ENCODE measurements around the gene ANP32B.

The ANP32B gene

GRCh38 chr9:98031169-98031568, 48.0 kb downstream of the ANP32B start:
- DNase-seq (ENCODE audit: low read depth), result no peak

DNA sequence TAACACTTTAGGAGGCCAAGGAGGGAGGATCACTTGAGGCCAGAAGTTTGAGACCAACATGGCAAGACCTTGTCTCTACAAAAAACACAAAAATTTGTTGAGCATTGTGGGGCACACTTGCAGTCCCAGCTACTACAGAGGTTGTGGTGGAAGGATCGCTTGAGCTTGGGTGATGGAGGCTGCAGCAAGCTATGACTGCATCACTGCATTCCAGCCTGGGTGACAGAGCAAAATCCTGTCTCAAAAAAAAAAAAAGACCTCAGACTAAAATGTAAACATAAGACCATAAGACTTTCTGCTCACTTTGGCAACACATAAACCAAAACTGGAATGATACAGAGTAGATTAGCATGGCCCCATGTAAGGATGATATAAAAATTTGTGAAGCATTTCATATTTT, 48.8 kb downstream of the ANP32B start:
- DNase-seq (ENCODE audit: low read depth), result no peak

DNA sequence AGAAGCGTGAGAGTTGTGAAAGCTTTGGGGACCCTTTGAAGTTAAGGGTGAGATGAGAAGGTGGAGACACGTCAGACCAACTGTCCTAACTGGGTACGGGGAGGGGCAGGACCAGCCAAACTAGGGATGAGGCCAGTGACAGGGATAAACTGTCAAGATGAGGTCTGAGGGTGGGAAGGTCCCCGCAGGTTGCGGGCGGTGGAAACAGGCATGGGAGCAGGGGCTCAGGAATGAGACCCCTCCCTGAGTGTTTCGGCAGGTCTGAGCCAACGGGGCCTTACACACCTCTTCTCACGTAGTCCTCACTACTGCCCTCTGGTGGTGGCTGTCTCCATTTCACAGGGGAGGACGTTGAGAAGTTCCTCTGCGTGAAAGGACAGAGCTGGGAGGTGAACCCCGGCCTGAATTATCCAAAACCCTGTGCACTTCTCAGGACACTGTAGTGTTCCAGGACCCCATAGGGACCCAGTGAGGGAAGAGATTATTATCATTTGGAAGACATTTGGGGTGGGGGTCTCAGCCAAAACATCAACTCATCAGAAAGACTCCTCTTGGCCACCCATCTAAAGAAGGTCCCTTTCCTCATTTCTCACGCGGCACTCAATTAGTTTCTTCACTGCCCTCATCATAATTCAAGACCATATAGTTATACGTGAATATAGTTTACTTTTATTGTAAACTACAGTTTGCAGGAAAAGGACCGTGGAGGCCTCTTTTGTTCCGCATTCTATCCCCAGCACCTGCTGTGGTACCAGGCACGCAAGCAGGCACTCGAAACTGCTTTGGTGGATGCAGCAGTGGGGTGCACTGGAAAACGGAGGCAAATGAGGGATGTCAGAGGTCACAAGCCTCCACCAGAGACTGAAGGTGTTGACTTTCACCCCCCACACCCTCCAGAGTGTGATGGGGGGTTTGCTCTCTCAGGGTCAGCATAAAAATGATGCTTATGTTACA, 51.7 kb downstream of the ANP32B start:
- DNase-seq (ENCODE audit: low read depth), result no peak

GRCh38 chr9:98037357-98037756, 54.2 kb downstream of the ANP32B start:
- no peak for DNase-seq (ENCODE audit: low read depth)

GRCh38 chr9:98038958-98039357, 55.8 kb downstream of the ANP32B start:
- no peak for DNase-seq (ENCODE audit: low read depth)

- no peak for DNase-seq (ENCODE audit: low read depth)
These were observed 56.5 kb downstream of the ANP32B start for GRCh38 chr9:98039607-98040017.

GRCh38 chr9:98040212-98040611, 57.1 kb downstream of the ANP32B start:
- no peak for DNase-seq (ENCODE audit: low read depth)

DNA sequence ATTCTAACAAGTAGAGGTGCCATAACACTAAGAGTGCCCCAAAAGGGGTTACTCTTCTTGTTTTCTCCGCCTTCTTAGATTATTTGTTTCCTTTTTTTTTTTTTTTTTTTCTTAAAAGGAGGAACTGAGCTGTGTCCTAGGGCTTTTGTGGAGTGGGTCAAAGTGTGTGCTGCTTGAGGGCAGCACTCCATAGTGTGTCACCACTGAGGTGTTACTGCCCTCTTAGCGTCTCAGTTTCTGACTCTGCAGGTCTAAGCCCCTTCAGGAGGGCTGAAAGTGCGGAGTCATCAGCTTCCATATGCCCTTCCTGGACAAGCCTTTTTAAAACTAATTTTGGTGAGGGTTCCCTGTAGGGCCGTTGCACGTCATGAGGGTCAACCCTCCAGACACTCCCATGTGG, 60.8 kb downstream of the ANP32B start:
- DNase-seq (ENCODE audit: low read depth), result no peak

DNA sequence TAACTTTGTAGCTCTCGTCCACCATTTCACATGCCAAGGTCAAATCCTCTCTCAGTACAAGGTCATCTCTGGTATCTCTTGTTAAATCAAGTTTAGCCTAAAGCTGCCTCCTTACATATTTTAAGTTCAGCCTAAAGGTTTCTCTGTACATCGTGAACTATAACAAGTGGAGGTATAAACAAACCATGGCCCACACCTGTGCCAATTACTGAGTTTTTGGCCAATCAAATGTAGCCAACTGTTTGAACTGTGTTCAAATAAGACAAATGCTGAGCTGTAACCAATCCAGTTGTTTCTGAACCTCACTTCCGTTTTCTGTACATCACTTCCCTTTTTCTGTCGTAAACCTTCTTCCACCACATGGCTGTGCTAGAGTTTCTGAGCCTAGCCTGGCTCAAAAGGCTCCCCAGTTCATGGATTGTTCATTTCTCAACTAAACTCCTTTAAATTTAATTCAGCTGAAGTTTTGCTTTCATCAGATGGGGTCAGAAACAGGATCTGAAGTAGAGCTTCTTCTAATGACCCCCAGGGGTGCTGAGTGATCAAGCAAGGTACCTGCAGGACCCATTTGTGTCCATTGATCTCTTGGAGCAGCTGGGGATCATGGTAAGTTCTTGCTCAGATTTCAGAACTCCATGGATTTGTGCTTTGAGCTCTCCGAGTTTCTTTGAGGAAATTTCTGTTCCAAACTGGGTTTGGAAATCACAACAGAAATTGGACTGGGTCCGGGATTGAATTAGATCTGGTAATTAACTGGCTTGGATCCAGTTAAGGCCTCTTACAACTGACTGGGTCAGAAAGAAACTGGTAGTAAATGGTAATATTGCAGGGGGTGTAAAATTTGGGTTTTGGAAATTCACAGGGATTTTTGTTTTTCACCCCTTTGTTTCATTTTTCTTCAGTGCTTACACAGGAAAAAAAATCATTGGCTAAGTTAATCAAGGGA, 62.4 kb downstream of the ANP32B start:
- no peak for DNase-seq (ENCODE audit: low read depth)

DNA sequence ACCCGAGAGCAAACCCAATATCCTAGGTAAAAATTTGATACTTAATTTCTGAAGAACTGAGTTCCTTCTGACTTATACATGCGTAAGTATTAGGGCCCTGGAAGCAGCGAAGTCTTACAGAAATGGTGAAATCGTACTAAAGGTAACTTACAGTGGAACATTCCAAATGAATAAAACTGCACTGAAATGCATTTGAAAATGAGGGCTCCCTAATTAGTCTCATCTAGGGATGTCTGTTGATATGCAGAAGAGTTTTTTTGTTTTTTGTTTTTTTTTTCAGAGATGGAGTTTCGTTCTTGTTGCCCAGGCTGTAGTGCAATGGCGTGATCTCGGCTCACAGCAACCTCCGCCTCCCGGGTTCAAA, 63.0 kb downstream of the ANP32B start:
- DNase-seq (ENCODE audit: low read depth), result no peak

- DNase-seq (ENCODE audit: low read depth), result no peak
These were observed 63.9 kb downstream of the ANP32B start for GRCh38 chr9:98047002-98047401.

DNA sequence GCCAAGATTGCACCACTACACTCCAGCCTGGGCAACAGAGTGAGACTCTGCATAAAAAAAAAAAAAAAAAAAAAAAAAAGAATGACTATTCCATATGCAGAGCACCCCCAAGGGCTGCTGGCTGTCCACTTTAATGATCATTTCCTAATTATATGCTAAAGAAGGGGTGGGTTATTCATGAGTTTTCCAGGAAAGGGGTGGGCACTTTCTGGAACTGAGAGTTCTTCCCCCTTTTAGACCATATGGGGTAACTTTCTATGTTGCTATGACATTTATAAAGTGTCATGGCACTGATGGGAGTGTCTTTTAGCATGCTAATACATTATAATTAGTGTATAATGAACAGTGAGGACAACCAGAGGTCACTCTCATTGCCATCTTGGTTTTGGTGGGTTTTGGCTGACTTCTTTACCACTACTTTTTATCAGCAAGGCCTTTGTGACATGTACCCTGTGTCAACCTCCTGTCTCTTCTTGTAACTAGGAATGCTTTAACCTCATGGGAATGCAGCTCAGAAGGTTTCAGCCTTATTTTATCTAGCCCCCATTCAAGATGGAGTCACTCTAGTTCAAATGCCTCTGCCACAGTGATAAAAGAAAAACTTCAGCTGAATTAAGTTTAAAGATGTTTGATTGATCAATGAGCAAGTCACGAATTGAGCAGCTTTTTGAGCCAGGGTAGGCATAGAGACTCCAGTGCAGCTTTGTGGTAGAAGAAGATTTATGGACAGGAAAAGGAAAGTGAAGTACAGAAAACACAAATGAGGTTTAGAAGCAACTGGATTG, 66.3 kb downstream of the ANP32B start:
- DNase-seq (ENCODE audit: low read depth), result no peak

DNA sequence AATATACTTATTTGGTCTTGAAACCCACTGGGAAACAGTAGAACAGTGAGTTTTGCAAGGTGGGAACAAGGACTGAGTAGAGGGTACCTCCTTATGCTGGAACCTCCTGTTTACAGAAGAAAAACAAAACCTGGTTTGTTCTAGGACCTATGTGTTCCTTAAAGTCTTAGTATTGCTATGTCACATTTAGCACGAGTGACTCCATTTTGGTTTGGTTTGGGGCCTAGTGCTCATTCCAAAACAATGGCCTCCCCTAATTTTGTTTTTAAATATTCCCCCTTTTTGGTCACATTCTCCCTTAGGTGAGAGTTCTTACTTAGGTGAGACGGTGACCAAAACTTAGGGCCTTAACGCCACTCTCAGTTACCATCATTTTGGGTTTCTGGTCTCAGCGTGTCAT, 67.2 kb downstream of the ANP32B start:
- DNase-seq (ENCODE audit: low read depth), result no peak

- DNase-seq (ENCODE audit: low read depth), result no peak
These were observed 71.3 kb downstream of the ANP32B start for GRCh38 chr9:98054376-98054951.

- peak; percentile 85 for DNase-seq (ENCODE audit: low read depth)
These were observed 73.4 kb downstream of the ANP32B start, which contains the start of gene NANS for GRCh38 chr9:98056269-98057137. NANS (plus strand) TSS chr9:98056732; CDS start chr9:98056809, 77 bp downstream.

- no peak for DNase-seq (ENCODE audit: low read depth)
These were observed 74.1 kb downstream of the ANP32B start for GRCh38 chr9:98057138-98057799.

- no peak for DNase-seq (ENCODE audit: low read depth)
These were observed 79.0 kb downstream of the ANP32B start for GRCh38 chr9:98062161-98062560.

DNA sequence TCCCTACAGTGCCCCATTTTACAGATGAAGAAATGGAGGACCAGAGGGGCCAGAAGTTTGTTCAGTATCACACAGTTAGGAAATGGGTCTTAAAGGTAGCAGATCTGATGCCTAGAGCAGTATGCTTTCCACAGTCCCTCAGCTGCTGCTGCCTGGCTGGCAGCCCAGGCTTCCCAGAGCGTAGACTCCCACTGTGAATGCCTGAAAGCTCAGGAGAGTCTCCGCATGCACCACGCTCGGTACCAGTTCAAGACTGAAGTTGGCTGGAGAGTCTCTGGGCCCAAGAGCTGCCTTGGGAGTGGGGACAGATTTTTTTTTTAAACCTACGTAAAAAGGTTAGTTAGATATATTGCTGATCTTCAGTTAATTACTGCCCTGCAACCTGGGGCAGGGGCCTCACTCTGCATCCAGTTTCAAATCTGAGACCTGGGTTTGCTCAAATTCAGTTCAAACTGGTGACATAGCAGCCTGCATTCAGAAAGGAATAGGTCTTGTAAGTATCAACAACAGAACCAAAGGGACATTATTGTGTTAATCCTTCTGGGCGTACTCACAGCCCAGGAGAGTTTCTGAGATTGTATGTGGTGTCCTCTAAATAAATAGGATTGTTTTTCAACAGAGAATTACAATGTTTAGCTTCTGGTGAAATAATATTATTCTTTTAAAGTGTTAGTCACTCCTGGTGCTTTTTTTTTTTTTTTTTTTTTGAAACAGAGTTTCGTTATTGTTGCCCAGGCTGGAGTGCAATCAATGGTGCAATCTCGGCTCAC, 81.7 kb downstream of the ANP32B start:
- DNase-seq (ENCODE audit: low read depth), result no peak

Measured in stromal cell of bone marrow (primary cell).